Stimulated activated memory B cell treated with anti-CD40 and anti-IgM and Interleukin-4, amounts not matched to agents 10 μg/mL and 1 μg/mL and 100 μg/mL, for 72 hours (primary cell): Measurements from ENCODE around the gene MALSU1.

Experiments
- ATAC-seq: fragments of 150-1000 bp; cut with Tn5 transposase; 2 replicates; pipeline ENCODE4 v1.10.0; 2021
- H3K27ac Mint-ChIP-seq: one replicate; pipeline ENCODE4 v1.8.0; 2022; ENCODE audit warnings: mild to moderate bottlenecking, mixed read lengths
- H3K27me3 Mint-ChIP-seq: one replicate; pipeline ENCODE4 v1.8.0; 2022; ENCODE audit warnings: mixed read lengths
- H3K36me3 Mint-ChIP-seq: one replicate; pipeline ENCODE4 v1.8.0; 2022; ENCODE audit warnings: mixed read lengths
- H3K4me1 Mint-ChIP-seq: one replicate; pipeline ENCODE4 v1.8.0; 2022; ENCODE audit warnings: mixed read lengths
- H3K4me3 Mint-ChIP-seq: one replicate; pipeline ENCODE4 v1.8.0; 2022; ENCODE audit warnings: mild to moderate bottlenecking, moderate library complexity, mixed read lengths
- H3K9me3 Mint-ChIP-seq: one replicate; pipeline ENCODE4 v1.8.0; 2022; ENCODE audit warnings: mixed read lengths

Gene MALSU1

GRCh38 chr7:23298885-23299769 lies at the start of gene MALSU1:
Gene MALSU1, plus strand, starts transcription at chr7:23299339. Its CDS starts 14 bp downstream, at chr7:23299353.
- H3K4me3 Mint-ChIP-seq = peak within 1 kb of the TSS; percentile 81
- peaks cover 18% of the 10 kb centered on the region for H3K36me3 Mint-ChIP-seq
- peak; percentile 100 for ATAC-seq
- peak within 1 kb of the TSS; percentile 85 for H3K27ac Mint-ChIP-seq
- no peaks in the 10 kb centered on the region for H3K9me3 Mint-ChIP-seq
- no peaks in the 10 kb centered on the region for H3K27me3 Mint-ChIP-seq
- H3K4me1 Mint-ChIP-seq = peaks cover 35% of the 10 kb centered on the region

GRCh38 chr7:23249486-23249885 lies 49.7 kb upstream of the MALSU1 start:
- Mint-ChIP-seq H3K27me3 (peaks cover 70% of the 10 kb centered on the region), H3K9me3 (peaks cover 4% of the 10 kb centered on the region), H3K27ac (no peak overlapping the region), H3K36me3 (peaks cover 6% of the 10 kb centered on the region), H3K4me1 (peaks cover 7% of the 10 kb centered on the region), H3K4me3 (no peak overlapping the region)
- ATAC-seq = no peak

- Mint-ChIP-seq H3K9me3 (peaks cover 4% of the 10 kb centered on the region), H3K4me3 (no peak overlapping the region), H3K36me3 (peaks cover 6% of the 10 kb centered on the region), H3K27ac (no peak overlapping the region), H3K4me1 (no peaks in the 10 kb centered on the region), H3K27me3 (peaks cover 69% of the 10 kb centered on the region)
- ATAC-seq = no peak
Observed at GRCh38 chr7:23254051-23254681, 45.0 kb upstream of the MALSU1 start.

GRCh38 chr7:23256731-23257130 lies 42.4 kb upstream of the MALSU1 start:
- H3K27me3 Mint-ChIP-seq = peaks cover 43% of the 10 kb centered on the region
- no peak for ATAC-seq
- H3K36me3 Mint-ChIP-seq = peaks cover 3% of the 10 kb centered on the region
- H3K4me3 Mint-ChIP-seq = no peak overlapping the region
- no peak overlapping the region for H3K27ac Mint-ChIP-seq
- H3K4me1 Mint-ChIP-seq = no peaks in the 10 kb centered on the region
- H3K9me3 Mint-ChIP-seq = peaks cover 4% of the 10 kb centered on the region

- H3K4me3 Mint-ChIP-seq = no peak overlapping the region
- peaks cover 30% of the 10 kb centered on the region for H3K27me3 Mint-ChIP-seq
- ATAC-seq = no peak
- H3K36me3 Mint-ChIP-seq = no peaks in the 10 kb centered on the region
- no peaks in the 10 kb centered on the region for H3K4me1 Mint-ChIP-seq
- H3K9me3 Mint-ChIP-seq = no peaks in the 10 kb centered on the region
- no peak overlapping the region for H3K27ac Mint-ChIP-seq
Observed at GRCh38 chr7:23260371-23260770, 38.8 kb upstream of the MALSU1 start.

- Mint-ChIP-seq H3K9me3 (no peaks in the 10 kb centered on the region), H3K36me3 (no peaks in the 10 kb centered on the region), H3K4me3 (no peak overlapping the region), H3K27me3 (peaks cover 15% of the 10 kb centered on the region), H3K27ac (no peak overlapping the region), H3K4me1 (no peaks in the 10 kb centered on the region)
- peak; percentile 78 for ATAC-seq
Observed at GRCh38 chr7:23261843-23262452, 37.2 kb upstream of the MALSU1 start.

GRCh38 chr7:23264916-23265458 lies 34.2 kb upstream of the MALSU1 start:
- Mint-ChIP-seq H3K27ac (no peak overlapping the region), H3K4me3 (no peak overlapping the region), H3K27me3 (no peaks in the 10 kb centered on the region), H3K9me3 (no peaks in the 10 kb centered on the region), H3K36me3 (no peaks in the 10 kb centered on the region), H3K4me1 (no peaks in the 10 kb centered on the region)
- no peak for ATAC-seq

GRCh38 chr7:23266918-23267317 lies 32.2 kb upstream of the MALSU1 start:
- Mint-ChIP-seq H3K27me3 (no peaks in the 10 kb centered on the region), H3K4me1 (no peaks in the 10 kb centered on the region), H3K36me3 (no peaks in the 10 kb centered on the region), H3K27ac (no peak overlapping the region), H3K9me3 (no peaks in the 10 kb centered on the region), H3K4me3 (no peak overlapping the region)
- ATAC-seq = no peak

GRCh38 chr7:23267357-23267756 lies 31.8 kb upstream of the MALSU1 start:
- H3K36me3 Mint-ChIP-seq = no peaks in the 10 kb centered on the region
- no peaks in the 10 kb centered on the region for H3K27me3 Mint-ChIP-seq
- H3K4me1 Mint-ChIP-seq = no peaks in the 10 kb centered on the region
- ATAC-seq = no peak
- no peaks in the 10 kb centered on the region for H3K9me3 Mint-ChIP-seq
- no peak overlapping the region for H3K27ac Mint-ChIP-seq
- no peak overlapping the region for H3K4me3 Mint-ChIP-seq

- no peaks in the 10 kb centered on the region for H3K27me3 Mint-ChIP-seq
- no peaks in the 10 kb centered on the region for H3K36me3 Mint-ChIP-seq
- no peak for ATAC-seq
- no peak overlapping the region for H3K27ac Mint-ChIP-seq
- H3K4me3 Mint-ChIP-seq = no peak overlapping the region
- H3K4me1 Mint-ChIP-seq = peaks cover 6% of the 10 kb centered on the region
- H3K9me3 Mint-ChIP-seq = no peaks in the 10 kb centered on the region
Observed at GRCh38 chr7:23268167-23268566, 31.0 kb upstream of the MALSU1 start.

- no peaks in the 10 kb centered on the region for H3K27me3 Mint-ChIP-seq
- no peak for ATAC-seq
- H3K4me3 Mint-ChIP-seq = no peak overlapping the region
- H3K9me3 Mint-ChIP-seq = no peaks in the 10 kb centered on the region
- peaks cover 11% of the 10 kb centered on the region for H3K4me1 Mint-ChIP-seq
- no peaks in the 10 kb centered on the region for H3K36me3 Mint-ChIP-seq
- H3K27ac Mint-ChIP-seq = no peak overlapping the region
Observed at GRCh38 chr7:23268746-23269145, 30.4 kb upstream of the MALSU1 start.

- Mint-ChIP-seq H3K4me3 (no peak overlapping the region), H3K27me3 (no peaks in the 10 kb centered on the region), H3K36me3 (no peaks in the 10 kb centered on the region), H3K4me1 (peaks cover 11% of the 10 kb centered on the region), H3K9me3 (no peaks in the 10 kb centered on the region), H3K27ac (peak overlapping the region; percentile 80)
- ATAC-seq = no peak
Observed at GRCh38 chr7:23272275-23272674, 26.9 kb upstream of the MALSU1 start.

GRCh38 chr7:23273141-23273599 lies 26.0 kb upstream of the MALSU1 start:
- no peaks in the 10 kb centered on the region for H3K36me3 Mint-ChIP-seq
- H3K4me3 Mint-ChIP-seq = peak overlapping the region; percentile 76
- peak; percentile 97 for ATAC-seq
- H3K27ac Mint-ChIP-seq = peak overlapping the region; percentile 80
- H3K4me1 Mint-ChIP-seq = peaks cover 11% of the 10 kb centered on the region
- no peaks in the 10 kb centered on the region for H3K9me3 Mint-ChIP-seq
- H3K27me3 Mint-ChIP-seq = no peaks in the 10 kb centered on the region

GRCh38 chr7:23275912-23276311 lies 23.2 kb upstream of the MALSU1 start:
- no peak overlapping the region for H3K27ac Mint-ChIP-seq
- no peak for ATAC-seq
- H3K4me3 Mint-ChIP-seq = no peak overlapping the region
- H3K27me3 Mint-ChIP-seq = no peaks in the 10 kb centered on the region
- H3K36me3 Mint-ChIP-seq = no peaks in the 10 kb centered on the region
- H3K9me3 Mint-ChIP-seq = no peaks in the 10 kb centered on the region
- H3K4me1 Mint-ChIP-seq = peaks cover 11% of the 10 kb centered on the region

GRCh38 chr7:23276376-23276775 lies 22.8 kb upstream of the MALSU1 start:
- Mint-ChIP-seq H3K36me3 (no peaks in the 10 kb centered on the region), H3K9me3 (no peaks in the 10 kb centered on the region), H3K4me3 (no peak overlapping the region), H3K4me1 (peaks cover 11% of the 10 kb centered on the region), H3K27ac (no peak overlapping the region), H3K27me3 (no peaks in the 10 kb centered on the region)
- no peak for ATAC-seq
